ENCODE data around the gene IL23R. TPM values are rescaled to one million over a fixed set of nuclear protein-coding genes. Genes with fewer than 3 reads are reported as not detected.

The IL23R gene
- total RNA-seq, 1 experiment from 2014 or later = not detected

DNA sequence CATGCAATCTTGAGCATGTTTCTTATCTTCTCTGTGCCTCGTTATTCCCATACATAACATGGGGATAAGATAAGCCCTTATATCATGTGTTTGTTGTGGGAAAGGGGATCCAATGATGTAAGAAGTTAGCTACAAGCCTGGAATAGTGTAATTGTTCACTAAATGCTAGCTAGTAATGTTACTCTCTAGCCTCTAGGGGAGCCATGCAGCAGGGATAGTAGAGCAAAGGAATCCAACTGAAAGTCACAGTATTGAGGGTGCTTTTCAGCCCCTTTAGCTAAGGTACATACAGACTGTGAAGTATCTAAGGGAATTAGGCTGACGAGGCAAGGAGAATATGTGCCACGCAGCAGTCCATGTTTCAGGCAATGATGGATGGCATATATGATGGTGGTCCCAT is 46.9 kb downstream of the IL23R start:
- peak; percentile 42 for TF ChIP-seq RAD21 (IDR thresholded peaks at IDR 0.05; ENCODE audit: low read depth)
- TF ChIP-seq EGR1 (IDR thresholded peaks at IDR 0.05; ENCODE audit: low read depth) = no peak
- TF ChIP-seq, protein P1, sequence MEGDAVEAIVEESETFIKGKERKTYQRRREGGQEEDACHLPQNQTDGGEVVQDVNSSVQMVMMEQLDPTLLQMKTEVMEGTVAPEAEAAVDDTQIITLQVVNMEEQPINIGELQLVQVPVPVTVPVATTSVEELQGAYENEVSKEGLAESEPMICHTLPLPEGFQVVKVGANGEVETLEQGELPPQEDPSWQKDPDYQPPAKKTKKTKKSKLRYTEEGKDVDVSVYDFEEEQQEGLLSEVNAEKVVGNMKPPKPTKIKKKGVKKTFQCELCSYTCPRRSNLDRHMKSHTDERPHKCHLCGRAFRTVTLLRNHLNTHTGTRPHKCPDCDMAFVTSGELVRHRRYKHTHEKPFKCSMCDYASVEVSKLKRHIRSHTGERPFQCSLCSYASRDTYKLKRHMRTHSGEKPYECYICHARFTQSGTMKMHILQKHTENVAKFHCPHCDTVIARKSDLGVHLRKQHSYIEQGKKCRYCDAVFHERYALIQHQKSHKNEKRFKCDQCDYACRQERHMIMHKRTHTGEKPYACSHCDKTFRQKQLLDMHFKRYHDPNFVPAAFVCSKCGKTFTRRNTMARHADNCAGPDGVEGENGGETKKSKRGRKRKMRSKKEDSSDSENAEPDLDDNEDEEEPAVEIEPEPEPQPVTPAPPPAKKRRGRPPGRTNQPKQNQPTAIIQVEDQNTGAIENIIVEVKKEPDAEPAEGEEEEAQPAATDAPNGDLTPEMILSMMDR (IDR thresholded peaks at IDR 0.05 in 2 of 3, conservative IDR thresholded peaks at IDR 0.05 in 1 of 3; ENCODE audit: borderline replicate concordance in 1 of 3, insufficient read depth in 1 of 3, low read depth in 2 of 3, low read length in 2 of 3) = peak; percentile 38 to 81 (median 78); a peak in 5 of 6 replicates
- no peak for TF ChIP-seq POLR2A (IDR thresholded peaks at IDR 0.05; ENCODE audit: borderline replicate concordance, extremely low read depth, insufficient read depth, insufficient read length)
- 0 out of 2 replicates have a peak, but pooled peaks have one; percentile 13 for TF ChIP-seq CBX3 (IDR thresholded peaks at IDR 0.05; ENCODE audit: low read depth)
- TF ChIP-seq ELF1 (IDR thresholded peaks at IDR 0.05; ENCODE audit: borderline replicate concordance, low read depth) = no peak
- no peak for TF ChIP-seq TCF7L2 (IDR thresholded peaks at IDR 0.05; ENCODE audit: borderline replicate concordance, extremely low read depth, insufficient read depth, insufficient read length)
- TF ChIP-seq, protein P2, sequence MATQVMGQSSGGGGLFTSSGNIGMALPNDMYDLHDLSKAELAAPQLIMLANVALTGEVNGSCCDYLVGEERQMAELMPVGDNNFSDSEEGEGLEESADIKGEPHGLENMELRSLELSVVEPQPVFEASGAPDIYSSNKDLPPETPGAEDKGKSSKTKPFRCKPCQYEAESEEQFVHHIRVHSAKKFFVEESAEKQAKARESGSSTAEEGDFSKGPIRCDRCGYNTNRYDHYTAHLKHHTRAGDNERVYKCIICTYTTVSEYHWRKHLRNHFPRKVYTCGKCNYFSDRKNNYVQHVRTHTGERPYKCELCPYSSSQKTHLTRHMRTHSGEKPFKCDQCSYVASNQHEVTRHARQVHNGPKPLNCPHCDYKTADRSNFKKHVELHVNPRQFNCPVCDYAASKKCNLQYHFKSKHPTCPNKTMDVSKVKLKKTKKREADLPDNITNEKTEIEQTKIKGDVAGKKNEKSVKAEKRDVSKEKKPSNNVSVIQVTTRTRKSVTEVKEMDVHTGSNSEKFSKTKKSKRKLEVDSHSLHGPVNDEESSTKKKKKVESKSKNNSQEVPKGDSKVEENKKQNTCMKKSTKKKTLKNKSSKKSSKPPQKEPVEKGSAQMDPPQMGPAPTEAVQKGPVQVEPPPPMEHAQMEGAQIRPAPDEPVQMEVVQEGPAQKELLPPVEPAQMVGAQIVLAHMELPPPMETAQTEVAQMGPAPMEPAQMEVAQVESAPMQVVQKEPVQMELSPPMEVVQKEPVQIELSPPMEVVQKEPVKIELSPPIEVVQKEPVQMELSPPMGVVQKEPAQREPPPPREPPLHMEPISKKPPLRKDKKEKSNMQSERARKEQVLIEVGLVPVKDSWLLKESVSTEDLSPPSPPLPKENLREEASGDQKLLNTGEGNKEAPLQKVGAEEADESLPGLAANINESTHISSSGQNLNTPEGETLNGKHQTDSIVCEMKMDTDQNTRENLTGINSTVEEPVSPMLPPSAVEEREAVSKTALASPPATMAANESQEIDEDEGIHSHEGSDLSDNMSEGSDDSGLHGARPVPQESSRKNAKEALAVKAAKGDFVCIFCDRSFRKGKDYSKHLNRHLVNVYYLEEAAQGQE (IDR thresholded peaks at IDR 0.05; ENCODE audit: low read depth) = no peak
- DNase-seq (ENCODE audit: low read depth, low spot score) = peak; percentile 22
- Histone ChIP-seq H3K4me3 (replicated peaks in 1 of 2; ENCODE audit: low read depth in 1 of 2, low read length in 2 of 2) (no peak overlapping the region), H3K9ac (ENCODE audit: low read length) (no peak overlapping the region), H3K27me3 (ENCODE audit: insufficient read depth, low read length) (no peaks in the 10 kb centered on the region), H3K9me3 (ENCODE audit: control insufficient read depth in 1 of 2, insufficient read depth in 1 of 2, low read depth in 1 of 2, low read length in 2 of 2) (no peaks in the 10 kb centered on the region), H3K4me2 (ENCODE audit: low read length) (no peak overlapping the region), H3K79me2 (ENCODE audit: insufficient read depth, low read length) (no peaks in the 10 kb centered on the region), H3K27ac (ENCODE audit: low read depth, low read length) (no peak overlapping the region), H2AFZ (ENCODE audit: low read depth, low read length, poor library complexity, severe bottlenecking) (no peak overlapping the region), H3K9me2 (ENCODE audit: insufficient read depth) (no peaks in the 10 kb centered on the region), H4K20me1 (ENCODE audit: insufficient read depth) (no peaks in the 10 kb centered on the region), H3K36me3 (ENCODE audit: control insufficient read depth in 1 of 2, insufficient read depth in 2 of 2, low read length in 2 of 2) (no peaks in the 10 kb centered on the region), H3K4me1 (ENCODE audit: control insufficient read depth in 1 of 2, insufficient read depth in 2 of 2, low read length in 2 of 2) (no peaks in the 10 kb centered on the region)
- ATAC-seq = peak; percentile 83
- BruUV-seq (replicated peaks) = no TSS peak
- intact Hi-C loops (cut with micrococcal nuclease) = no loop called here
- POLR2A ChIA-PET = interaction anchor here (2.0 kb wide), 1 partner anchor 288 kb away, joined by 6 read pairs; no protein-coding TSS in a partner anchor
- CTCF ChIA-PET = interaction anchor here (0.6 to 5.9 kb wide), 33 partner anchors 8 to 451 kb away, joined by 3 to 94 read pairs (median 4); no protein-coding TSS in a partner anchor
- RAD21 ChIA-PET (ENCODE audit: low non-redundant PET in 1 of 2, low total read pairs in 2 of 2, uncharacterized antibody in 2 of 2, unreplicated experiment in 2 of 2) = interaction anchor here in 1 of 2 experiments (1.9 to 3.1 kb wide), 2 partner anchors 217 to 287 kb away, joined by 7 to 11 read pairs; no protein-coding TSS in a partner anchor

All from HCT116 (cell line).